GM18867 (cell line): Measurements from ENCODE around the gene P3H2.

Experiments
- ATAC-seq: cut with Tn5 transposase; IDR thresholded peaks from one replicate; pipeline ENCODE4 v1.9.1; 2021; ENCODE audit warnings: mild to moderate bottlenecking, moderate library complexity; ENCODE audit not compliant: unreplicated experiment

Gene P3H2

DNA sequence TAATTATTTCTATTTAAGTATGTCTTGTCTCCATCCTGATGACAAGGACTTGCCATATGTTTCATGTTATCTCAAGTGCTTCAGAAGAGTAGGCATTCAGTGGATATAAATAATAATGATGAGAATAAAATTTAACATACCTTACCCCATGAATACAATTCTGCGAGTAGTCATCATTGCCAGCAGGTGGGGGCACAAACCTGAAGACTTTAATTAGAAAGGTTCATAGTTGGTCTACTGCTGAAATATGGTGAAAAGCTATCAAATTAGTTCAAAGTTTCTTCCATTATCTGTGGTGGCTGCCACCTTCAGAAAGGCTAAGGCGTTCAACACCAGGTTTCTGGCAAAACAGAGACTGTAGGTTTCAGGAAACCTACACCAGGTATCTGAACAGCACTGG, 100.9 kb downstream of the P3H2 start:
- ATAC-seq, result no peak

DNA sequence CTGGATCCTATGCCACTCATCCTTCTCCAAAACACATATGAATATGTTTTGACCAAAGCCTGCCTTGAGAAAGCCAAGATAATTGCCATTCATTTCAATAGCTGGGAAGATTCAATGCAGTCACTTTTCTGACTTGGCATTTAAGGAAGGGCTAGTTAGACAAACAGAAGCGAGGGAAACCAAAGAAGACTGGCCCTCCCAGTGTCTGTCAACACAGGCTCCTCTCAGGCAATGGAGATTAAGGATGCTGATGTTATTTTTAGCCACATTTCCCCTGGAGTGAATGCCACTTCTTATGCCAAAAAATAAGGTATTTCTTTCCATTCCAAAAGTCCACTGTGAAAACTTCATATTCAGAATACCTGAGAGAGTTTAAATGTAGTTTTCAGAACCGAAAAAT, 101.7 kb downstream of the P3H2 start:
- no peak for ATAC-seq

DNA sequence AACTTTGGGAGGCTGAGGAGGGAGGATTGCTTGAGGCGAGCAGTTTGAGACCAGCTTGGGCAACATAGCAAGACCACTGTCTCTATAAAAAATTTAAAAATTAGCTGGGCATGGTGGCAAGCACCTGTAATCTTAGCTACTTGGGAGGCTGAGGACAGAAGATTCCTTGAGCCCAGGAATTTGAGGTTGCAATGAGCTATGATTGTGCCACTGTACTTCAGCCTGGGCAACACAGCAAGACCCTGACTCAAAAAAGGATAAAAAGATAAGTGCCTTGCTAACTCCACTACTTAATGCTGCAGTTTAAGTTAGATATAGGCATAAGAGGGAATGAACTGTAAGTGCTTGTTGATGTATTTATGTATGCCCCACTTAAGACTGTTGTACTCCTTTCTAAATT, 102.2 kb downstream of the P3H2 start:
- no peak for ATAC-seq

DNA sequence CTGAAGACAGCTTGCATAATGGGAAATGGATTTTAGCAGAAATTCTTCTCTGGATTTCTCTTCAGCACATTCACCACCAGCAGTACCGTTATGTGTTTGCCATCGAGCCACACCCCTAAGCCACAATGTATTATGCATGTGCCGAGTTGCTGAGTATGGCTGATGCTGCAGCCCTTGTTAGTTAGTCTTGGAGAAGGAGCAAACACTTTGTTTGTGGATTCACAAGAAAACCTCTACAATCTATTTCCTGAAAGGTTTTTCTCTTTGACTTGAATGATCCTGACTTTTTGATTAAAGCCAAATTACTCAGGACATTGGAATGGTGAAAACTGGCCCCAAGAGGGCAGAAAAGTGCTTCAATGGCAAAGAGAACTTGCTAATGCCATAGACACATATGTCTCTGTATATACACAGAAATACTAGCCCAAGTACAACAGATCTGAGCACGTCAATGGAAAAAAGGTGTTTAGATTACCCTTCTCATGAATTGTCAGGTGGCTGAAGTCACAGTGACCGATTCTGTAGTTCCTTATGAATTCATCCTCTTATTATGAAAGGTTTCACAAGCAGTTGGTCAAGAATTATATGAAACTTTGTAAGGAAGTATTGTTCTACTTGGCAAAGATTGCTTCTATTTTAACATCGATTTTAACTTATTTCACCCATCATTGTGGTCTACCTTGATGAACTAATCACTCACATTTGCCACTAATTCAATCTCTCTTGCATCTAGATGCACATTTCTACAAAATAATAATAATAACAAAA, 103.0 kb downstream of the P3H2 start:
- peak; percentile 50 for ATAC-seq

DNA sequence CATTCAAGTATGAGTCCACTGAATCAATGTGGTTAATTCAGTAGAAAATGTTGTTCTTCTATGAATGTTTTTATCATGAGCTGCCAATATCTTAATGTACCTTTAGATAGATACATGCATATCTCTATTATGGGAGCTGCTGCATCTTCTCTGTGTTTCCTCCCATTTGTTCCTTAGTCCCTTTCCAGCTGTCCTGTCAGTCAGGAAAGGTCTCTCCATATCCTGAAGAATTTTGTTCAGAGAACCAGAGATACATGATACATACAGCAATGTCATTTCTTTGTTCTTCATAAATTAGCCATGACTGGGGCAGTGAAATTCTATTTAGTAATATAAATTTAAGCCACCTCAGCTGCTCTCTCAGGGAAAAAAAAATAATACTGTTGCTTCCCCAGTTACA, 103.7 kb downstream of the P3H2 start:
- ATAC-seq, result no peak

DNA sequence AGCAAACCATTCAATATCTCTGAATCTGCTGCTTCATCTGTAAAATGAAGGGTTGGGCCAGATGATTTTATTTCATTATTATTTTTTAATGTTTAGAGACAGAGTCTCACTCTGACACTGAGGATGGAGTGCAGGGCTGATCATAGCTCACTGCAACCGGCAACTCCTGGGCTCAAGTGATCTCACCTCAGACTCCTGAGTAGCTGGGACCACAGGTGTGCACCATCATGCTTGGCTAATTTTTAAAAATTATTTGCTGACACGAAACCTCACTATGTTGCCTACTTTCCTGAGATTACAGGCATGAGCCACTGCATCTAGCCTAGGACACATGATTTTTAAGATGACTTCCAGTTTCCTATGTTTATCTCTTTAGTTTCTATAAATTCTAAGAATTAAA, 105.8 kb downstream of the P3H2 start:
- no peak for ATAC-seq

DNA sequence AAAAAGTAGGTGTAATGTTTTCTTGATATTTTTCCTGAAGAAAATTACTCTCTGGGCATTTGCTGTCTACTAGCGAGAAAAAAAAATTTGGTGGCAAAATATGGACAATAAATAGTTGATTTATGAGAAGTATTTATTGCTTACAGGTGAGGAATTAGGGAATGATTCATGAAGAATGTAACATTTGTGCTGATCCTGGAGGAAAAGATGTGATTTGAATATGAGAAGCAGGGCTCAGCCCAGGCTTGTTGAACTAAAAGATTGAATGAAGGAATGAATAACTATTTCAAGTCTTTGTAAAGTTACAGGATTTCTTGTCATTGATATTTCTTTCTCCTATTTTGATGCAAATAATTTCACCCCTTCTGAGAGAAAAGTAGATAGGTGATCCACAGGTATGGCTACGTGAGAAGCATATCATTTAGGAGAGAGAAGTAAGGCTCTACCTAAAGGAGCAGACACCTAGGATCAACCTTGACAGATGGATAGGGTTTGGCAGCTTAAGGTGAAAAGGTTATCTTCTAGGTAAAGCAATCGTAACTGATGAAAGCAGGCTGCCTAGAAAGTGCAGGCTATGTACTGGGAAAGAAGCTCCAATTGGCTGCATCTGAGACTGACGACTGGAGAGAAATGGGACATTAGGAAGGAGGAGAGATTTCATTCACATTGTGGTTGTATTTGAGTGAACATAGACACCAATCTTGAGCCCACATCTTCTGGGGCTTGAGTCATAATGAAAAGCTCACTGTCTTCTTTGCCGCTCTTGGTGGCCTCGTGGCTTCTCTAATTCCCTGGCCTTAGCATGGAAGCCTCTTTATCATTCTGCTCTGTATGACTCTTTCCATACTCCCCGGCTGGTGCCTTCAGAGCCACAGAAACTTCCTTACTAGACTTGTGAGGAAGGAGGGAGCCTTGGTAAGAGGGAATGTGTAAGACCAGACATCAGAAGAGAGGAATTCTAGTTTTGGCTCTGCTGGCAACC, 106.5 kb downstream of the P3H2 start:
- no peak for ATAC-seq

DNA sequence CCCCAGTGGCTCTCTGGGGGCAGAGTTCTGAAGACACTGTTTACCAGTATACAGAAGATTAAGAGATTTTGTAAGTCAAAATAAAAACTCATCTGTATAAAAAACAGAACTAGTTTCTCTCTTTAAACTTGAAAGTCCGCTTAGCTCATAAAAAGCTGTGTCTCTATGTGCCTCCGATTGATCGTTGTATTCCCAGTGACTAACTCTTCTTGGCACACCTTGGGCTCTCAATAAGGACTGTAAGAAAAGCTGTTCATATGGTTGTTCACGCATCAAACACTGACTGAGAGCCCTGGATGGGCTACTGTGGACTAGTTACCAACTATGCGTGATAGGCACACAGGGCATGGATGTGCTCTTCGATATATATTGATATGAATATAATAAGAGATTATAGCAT, 107.9 kb downstream of the P3H2 start:
- ATAC-seq, result no peak

DNA sequence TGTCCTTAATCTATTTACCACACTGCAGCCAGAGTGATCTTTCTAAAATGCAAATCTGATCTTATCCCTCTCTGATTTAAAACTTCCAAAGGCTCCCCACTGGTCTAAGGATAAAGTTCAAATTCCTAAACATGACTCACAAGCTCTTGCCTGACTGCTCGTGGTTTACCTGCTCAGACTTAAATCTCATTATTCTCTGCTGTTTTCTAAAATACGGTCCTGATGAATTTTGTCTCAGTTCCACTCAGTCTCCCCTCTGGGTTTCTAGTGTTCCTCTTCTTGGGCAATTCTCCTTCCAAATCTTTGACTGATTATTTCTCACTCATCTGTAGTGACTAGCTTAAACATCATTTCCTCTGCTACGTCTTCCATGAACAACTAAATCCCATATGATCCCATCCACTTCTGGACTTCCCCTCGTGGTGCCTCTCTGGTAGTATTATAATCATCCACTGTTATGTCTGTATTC, 108.3 kb downstream of the P3H2 start:
- no peak for ATAC-seq

DNA sequence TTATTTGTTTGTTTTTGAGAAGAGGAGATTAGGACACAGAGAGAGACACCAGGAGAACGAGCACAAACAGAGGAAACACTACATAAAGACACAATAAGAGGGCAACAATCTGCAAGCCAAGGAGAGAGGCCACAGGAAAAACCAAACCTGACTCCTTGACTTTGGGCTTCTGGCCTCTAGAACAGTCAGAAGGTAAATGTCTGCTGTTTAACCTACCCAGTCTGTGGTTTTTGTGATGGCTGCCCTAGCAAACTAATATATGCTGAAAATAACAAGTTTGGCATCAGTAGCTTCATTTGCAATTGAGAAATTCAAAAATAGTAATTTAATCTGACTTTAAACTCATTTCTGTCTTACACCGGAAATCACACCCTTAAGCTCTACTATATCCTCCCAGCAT, 110.2 kb downstream of the P3H2 start:
- no peak for ATAC-seq

DNA sequence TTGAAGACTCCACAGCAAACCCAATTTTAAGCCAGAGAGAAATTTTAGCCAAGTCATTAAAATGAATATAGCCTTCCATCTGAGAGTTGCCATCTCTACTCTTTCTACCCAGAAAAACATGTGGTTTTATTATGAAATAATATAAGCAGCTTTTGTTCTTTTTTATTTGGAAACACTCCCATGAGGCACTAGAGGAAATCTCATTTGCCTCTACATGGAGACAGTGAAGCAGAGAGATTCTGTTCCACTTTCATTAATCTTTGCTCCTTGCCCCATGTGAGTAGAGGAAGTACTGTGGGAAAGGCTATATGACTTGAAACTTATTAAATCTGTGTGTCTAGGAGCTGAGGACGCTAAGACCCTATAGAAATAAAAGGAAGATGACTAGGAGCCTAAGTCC, 111.1 kb downstream of the P3H2 start:
- ATAC-seq, result no peak

DNA sequence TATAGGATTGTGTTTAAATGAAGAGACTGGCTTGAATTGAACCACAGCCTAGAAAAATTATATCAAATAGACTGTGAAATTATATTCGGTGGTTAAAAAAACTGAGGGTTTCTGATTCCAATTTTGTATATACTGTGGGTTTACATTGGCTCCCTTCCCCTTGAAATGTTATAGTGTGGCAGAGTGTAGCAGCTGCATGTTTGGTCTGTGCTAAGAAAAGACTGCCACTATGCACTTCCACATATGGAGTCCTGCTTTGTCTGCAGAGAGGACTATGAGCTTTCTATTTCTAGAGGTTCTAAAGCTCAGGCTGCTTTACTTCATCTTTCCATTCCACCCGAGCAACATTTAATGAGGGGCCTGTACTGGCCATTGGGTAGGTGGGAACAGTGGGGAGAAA, 112.3 kb downstream of the P3H2 start:
- ATAC-seq, result no peak

DNA sequence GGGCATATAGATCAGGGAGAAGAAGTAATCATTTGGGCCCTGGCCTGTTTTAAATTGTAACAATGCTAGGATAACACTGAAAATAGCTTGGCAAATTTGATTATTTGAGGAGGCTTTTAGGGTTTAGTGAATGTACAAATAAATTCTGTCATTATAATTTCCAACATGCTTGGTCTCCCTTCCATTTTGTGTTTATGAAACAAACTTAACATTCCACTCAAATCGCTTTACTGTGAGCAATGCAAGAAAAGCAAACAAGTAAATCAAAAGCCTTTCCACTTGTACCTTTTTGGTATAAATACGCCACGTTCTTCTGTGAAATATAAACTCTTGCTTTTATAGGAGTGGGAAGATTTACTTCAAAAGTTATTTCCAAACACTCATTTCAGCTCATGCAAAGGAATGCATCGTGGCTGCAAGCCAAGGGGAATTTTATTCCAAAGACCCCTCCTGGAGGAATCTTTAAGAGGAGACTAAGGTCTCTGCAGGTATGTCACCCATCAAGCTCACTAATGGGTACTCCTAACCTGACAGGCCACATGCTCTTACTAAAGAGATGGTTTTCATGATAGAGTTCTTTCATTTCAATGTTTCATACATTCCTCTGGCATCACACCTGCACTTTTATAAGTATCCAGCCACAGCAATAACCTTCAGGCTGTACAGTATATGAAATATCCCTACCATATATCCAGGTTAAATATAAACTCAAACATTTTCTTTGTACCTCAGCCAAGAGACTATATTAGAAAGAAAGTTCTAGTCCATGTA, 115.2 kb downstream of the P3H2 start:
- no peak for ATAC-seq

DNA sequence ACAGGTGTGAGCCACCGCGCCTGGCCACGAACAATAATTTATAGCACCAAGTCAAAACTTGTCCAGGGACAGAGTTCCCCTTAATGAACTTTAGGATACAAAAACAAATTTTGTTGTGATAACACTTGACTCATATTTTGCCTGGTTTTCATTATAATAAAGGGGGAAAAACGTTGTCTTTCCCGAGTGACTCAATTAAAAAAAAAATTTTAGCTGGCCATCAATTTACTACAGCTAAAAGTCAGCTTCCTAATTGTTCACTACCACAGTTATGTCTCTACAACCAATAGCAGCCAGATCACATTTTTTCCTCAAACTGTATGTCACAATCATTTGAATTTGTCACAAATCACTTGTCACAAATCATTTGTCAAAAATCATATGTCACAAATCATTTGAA, 116.0 kb downstream of the P3H2 start:
- ATAC-seq, result no peak

DNA sequence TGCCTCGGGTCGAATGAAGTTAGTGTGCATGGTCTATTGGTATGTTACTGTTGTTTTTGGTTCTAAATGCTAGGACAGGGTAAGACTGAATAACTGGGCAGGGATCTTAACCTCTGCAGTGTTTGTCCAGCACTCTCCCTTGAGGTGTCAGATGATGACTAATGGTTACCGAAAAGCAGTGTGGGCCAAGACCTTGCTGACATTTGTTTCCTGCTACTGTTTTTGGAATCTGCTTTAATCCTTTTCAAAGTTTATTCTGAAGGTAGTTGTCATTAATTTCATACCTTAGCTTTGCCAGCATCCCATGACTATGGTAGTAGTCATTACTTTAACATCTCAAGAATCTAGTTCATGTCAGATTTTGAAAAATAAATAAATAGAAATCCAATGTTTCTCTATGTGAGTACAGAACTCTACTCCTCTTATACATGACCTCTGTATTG, 117.0 kb downstream of the P3H2 start:
- ATAC-seq, result no peak

DNA sequence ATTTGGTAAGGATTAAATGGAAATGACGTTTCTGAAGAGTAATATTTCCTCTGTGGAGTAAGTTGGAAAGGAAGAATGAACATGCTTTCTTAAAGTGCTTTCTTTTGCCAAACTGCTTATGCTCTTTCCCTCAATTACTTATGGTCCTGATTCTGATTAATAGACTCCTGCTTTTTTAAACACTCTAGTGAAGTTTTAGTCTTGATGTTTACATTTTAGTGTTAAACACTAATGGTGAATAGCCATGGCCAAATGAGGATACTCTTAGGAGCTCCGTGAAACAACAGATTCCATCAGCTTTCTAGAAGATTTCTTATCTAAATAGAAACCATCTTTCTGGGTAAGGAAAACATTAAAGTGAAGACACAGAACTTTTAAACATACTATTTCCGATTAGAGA, 117.6 kb downstream of the P3H2 start:
- ATAC-seq, result no peak

DNA sequence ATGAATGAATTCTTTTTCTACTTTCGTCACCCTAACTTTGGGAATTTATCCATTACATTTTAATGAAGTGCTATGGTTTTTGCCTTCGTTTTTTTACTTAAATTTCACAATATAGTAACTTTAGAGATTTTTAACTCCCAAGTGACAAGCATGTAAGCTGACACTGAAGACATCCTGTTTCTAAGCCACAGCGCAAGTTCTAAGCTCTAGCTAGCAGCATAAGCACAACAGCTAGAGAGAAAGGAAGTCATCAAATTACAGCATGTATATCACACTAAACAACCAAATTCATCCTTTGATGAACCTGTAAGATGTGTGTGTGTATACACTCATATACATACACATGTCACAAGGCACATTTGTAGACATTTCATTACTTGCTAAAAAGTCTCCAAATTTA, 119.3 kb downstream of the P3H2 start:
- no peak for ATAC-seq

DNA sequence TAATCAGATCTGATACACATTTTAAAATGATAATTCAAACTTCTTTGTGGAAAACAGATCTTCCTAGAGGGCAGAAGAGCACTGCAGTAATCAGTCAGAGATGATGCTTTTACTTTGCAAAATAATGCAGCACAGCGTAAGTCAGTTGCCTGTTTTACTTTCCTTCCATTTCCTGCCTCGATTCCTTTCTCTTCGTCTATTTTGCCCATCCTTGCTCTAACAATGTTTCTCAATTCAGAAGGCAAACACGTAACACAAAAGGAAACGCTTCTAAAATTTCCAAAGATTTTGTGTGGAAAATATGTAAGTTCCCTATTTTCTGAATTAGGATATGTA, 119.9 kb downstream of the P3H2 start:
- no peak for ATAC-seq

DNA sequence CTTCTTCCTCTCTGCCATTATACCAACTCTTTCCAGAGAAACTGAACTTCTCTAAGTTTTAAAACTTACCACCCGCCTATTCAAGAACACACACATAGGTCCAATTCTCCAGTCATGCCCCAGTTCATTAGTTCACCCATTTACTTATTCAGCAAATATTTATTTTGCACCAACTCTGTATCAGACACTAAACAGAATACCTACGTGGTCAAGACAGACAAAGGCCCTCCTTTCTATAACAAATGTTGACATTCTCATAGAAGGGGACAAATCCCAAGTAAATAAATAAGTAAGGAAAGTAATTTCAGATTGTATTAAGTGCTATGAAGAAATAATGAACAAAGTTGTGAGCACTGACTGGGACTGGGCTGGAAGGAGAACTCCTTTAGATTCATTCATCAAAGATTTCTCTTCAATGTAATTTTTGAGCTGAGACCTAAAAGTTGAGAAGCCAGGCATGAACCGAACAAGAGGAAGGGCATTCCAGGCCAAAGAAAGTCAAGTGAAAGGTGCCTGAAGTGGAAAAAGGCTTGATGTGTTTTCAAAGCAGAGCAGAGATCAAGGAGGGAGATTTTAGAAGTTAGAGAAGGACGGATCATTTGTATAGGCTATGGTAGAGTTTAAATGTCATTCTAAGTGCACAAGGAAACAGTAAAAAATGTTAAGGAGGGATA, 120.4 kb downstream of the P3H2 start:
- ATAC-seq, result no peak

DNA sequence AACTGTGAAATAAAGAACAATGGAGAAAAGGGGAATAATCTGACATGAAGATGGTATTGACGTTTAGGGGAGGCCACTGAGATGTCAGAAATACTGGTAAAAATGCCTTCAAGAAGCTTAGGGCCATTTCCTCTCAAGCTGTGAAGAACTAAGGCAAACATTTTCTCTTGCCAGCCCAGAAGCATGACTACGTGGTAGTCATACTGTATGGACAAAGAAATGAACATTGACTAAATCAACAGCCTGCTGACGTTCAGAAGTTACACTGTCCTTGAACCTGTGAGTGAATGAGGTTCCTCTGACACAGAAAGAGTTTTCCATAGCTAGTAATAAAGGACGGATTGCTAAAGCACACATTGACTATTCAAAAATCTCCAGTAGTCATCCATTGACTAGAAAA, 121.0 kb downstream of the P3H2 start:
- no peak for ATAC-seq

DNA sequence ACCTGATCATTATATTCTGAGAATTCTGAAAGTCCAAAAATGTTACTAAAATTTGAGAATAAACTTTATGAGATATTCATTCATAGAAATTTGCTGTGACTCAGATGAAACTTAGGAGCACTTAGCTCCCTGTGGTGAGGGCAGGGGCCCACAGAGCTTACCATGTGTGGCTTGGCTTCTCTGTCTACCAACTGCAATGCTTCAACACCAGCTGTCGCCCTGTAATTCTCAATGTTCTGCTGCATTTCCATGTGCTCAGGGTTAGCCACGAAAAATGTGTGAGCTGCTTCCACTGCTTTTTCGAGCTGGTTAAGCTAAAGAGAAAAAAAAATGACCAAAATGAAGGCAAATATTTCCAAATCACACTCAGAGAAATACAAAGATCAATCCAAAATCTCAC, 125.6 kb downstream of the P3H2 start:
- ATAC-seq, result no peak
